Cardiac fibroblast (primary cell): ENCODE measurements around the gene NXPH1.

ENCODE experiments used
- DNase-seq, 2 donors: peaks; one replicate each; pipeline versions ENCODE4 v3.0.0 to v3.0.0-alpha.2; 2010; ENCODE audit warnings: low read depth in 2 of 2
- H3K4me3 ChIP-seq, 2 donors: replicated peaks in 1 of 2; 1 replicate in 1 of 2; 2 replicates in 1 of 2; pipeline ENCODE4 v1.5.1; 2011; ENCODE audit warnings: low read depth in 2 of 2, low read length in 2 of 2, mild to moderate bottlenecking in 2 of 2, moderate library complexity in 1 of 2
- TF ChIP-seq, protein P1 (sequence below): IDR thresholded peaks from one replicate; pipeline ENCODE4 v1.5.1; 2011; ENCODE audit warnings: low read depth, mild to moderate bottlenecking, low read length, inconsistent platforms

NXPH1 gene

GRCh38 chr7:8637322-8637721 is 203.9 kb downstream of the NXPH1 start:
- TF ChIP-seq, protein P1, sequence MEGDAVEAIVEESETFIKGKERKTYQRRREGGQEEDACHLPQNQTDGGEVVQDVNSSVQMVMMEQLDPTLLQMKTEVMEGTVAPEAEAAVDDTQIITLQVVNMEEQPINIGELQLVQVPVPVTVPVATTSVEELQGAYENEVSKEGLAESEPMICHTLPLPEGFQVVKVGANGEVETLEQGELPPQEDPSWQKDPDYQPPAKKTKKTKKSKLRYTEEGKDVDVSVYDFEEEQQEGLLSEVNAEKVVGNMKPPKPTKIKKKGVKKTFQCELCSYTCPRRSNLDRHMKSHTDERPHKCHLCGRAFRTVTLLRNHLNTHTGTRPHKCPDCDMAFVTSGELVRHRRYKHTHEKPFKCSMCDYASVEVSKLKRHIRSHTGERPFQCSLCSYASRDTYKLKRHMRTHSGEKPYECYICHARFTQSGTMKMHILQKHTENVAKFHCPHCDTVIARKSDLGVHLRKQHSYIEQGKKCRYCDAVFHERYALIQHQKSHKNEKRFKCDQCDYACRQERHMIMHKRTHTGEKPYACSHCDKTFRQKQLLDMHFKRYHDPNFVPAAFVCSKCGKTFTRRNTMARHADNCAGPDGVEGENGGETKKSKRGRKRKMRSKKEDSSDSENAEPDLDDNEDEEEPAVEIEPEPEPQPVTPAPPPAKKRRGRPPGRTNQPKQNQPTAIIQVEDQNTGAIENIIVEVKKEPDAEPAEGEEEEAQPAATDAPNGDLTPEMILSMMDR = no peak
- DNase-seq = no peak
- no peak overlapping the region for H3K4me3 ChIP-seq

GRCh38 chr7:8638076-8638475 is 204.7 kb downstream of the NXPH1 start:
- TF ChIP-seq, protein P1 = no peak
- DNase-seq = no peak
- no peak overlapping the region for H3K4me3 ChIP-seq

GRCh38 chr7:8639668-8640067 is 206.3 kb downstream of the NXPH1 start:
- TF ChIP-seq, protein P1 = no peak
- no peak for DNase-seq
- no peak overlapping the region for H3K4me3 ChIP-seq

DNA sequence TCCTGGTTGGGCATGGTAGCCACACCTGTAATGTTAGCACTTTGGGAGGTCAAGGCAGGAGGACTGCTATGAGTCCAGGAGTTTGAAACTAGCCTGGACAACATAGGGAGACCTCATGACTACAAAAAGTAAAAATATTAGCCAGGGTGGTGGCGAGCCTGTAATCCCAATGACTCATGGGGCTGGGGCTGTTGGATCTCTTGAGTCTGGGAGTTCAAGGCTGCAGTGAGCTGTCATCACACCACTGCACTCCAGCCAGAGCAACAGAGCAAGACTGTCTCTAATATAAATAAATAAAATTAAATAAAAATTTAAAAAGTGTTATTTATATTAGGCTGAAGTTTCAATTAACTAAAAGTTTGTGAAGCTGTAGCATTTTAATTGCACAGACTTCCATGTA is 207.3 kb downstream of the NXPH1 start:
- no peak overlapping the region for H3K4me3 ChIP-seq
- DNase-seq = no peak
- TF ChIP-seq, protein P1 = no peak

GRCh38 chr7:8668627-8669500 is 235.5 kb downstream of the NXPH1 start:
- DNase-seq = no peak
- TF ChIP-seq, protein P1 = no peak

DNA sequence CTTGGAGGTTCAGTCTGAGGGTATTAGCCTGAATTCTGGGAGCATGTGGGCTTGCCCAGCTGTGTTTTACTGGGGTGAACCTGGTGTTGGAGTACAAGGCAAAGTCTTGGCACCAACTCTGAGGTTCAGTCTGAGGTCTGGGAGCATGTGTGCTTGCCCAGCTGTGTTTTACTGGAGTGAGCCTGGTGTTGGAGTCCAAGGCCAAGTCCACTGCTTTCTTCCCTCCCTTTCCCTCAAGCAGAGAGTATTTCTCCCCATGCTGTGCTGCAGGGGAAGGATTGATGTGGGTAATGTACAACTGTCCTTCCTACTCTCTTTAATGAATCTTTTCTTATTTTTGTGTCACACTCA is 236.1 kb downstream of the NXPH1 start:
- TF ChIP-seq, protein P1 = no peak
- no peak for DNase-seq
- no peak overlapping the region for H3K4me3 ChIP-seq

More at GRCh38 chr7:8668627-8669500, 235.5 kb downstream of the NXPH1 start:
- H3K4me3 ChIP-seq = no peak overlapping the region

DNA sequence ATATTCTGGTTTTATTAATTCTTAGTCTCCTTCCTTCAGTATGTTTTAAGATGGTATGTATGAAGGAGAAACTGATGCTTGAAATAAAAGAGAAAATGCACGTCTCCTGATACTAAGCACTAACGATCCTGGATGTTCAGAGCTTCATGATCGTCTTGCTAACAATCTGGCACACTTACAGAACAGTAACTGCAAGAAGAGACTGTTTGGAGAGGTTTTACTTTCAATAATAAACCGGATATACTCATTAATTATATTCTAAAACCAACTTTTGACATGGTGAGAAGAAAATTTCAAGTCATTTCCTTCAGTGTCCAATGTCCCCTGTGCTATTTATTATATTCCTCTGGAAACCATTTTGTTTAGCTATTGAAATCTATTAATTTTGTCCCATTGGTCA is 251.0 kb downstream of the NXPH1 start:
- DNase-seq = no peak
- TF ChIP-seq, protein P1 = no peak
- H3K4me3 ChIP-seq = no peak overlapping the region
